C4-2B (cell line): ENCODE data around the gene BNIP2.

ENCODE experiments used
- H3K27ac ChIP-seq: fragments of 450-650 bp; 2 replicates; pipeline ENCODE4 v1.5.1; 2017
- CTCF ChIP-seq: fragments of 450-650 bp; conservative IDR thresholded peaks from 2 replicates; pipeline ENCODE4 v1.5.1; 2017; ENCODE audit warnings: mild to moderate bottlenecking
- ZFX ChIP-seq: fragments of 450-650 bp; IDR thresholded peaks from 2 replicates; pipeline ENCODE4 v1.6.1; 2017

Gene BNIP2

GRCh38 chr15:59674361-59674877 lies 14.7 kb downstream of the BNIP2 start:
- TF ChIP-seq ZFX (no peak), CTCF (no peak)
- no peak overlapping the region for H3K27ac ChIP-seq

GRCh38 chr15:59668556-59668955 lies 20.6 kb downstream of the BNIP2 start:
- TF ChIP-seq ZFX (no peak), CTCF (no peak)

GRCh38 chr15:59662260-59662659 lies 26.9 kb downstream of the BNIP2 start:
- TF ChIP-seq CTCF (no peak), ZFX (no peak)
- H3K27ac ChIP-seq = no peak overlapping the region

More at GRCh38 chr15:59668556-59668955, 20.6 kb downstream of the BNIP2 start:
- H3K27ac ChIP-seq = no peak overlapping the region

- no peak for TF ChIP-seq CTCF
- TF ChIP-seq ZFX = no peak
- H3K27ac ChIP-seq = no peak overlapping the region
These were observed 29.8 kb downstream of the BNIP2 start for GRCh38 chr15:59659366-59659765.

- TF ChIP-seq ZFX (no peak), CTCF (no peak)
- peak overlapping the region; percentile 95 for H3K27ac ChIP-seq
These were observed 31.4 kb downstream of the BNIP2 start for GRCh38 chr15:59657635-59658125.

GRCh38 chr15:59656897-59657634 lies 32.1 kb downstream of the BNIP2 start, which contains the start of gene GTF2A2:
GTF2A2 (minus strand) TSS chr15:59657515; CDS start chr15:59652277, 5,238 bp downstream.
- peak within 1 kb of the TSS; percentile 95 for H3K27ac ChIP-seq
- TF ChIP-seq ZFX (peak; percentile 86), CTCF (no peak)

GRCh38 chr15:59654046-59654445 lies 35.1 kb downstream of the BNIP2 start:
- no peak for TF ChIP-seq CTCF
- TF ChIP-seq ZFX = no peak
- H3K27ac ChIP-seq = no peak overlapping the region
